SK-N-SH treated with all-trans-retinoic acid at 6 μM for 48 hours (cell line): ENCODE measurements around the gene CDT1.

Experiments used
- ATAC-seq: fragments of 200-7000 bp; cut with Tn5 transposase; 3 replicates; pipeline ENCODE4 v1.9.1; 2020; ENCODE audit warnings: mild to moderate bottlenecking, moderate library complexity
- BACH2 ChIP-seq: fragments of 250-450 bp; sonication (Bioruptor Pico); IDR thresholded peaks from 2 replicates; pipeline ENCODE4 v1.9.0; 2021; ENCODE audit warnings: mild to moderate bottlenecking, borderline replicate concordance
- CSDC2 ChIP-seq: fragments of 250-450 bp; sonication (Bioruptor Pico); IDR thresholded peaks from 2 replicates; pipeline ENCODE4 v1.5.0; 2020; ENCODE audit warnings: mild to moderate bottlenecking, moderate library complexity
- ESRRG ChIP-seq: fragments of 250-450 bp; sonication (Bioruptor Pico); IDR thresholded peaks from 2 replicates; pipeline ENCODE4 v1.6.1; 2021; ENCODE audit warnings: mild to moderate bottlenecking
- OSR1 ChIP-seq: fragments of 250-450 bp; sonication (Bioruptor Pico); IDR thresholded peaks from 2 replicates; pipeline ENCODE4 v1.8.0; 2022; ENCODE audit warnings: moderate library complexity, mild to moderate bottlenecking, inconsistent platforms
- PPARA ChIP-seq: fragments of 250-450 bp; sonication (Bioruptor Pico); IDR thresholded peaks from 2 replicates; pipeline ENCODE4 v1.5.0; 2020; ENCODE audit warnings: mild to moderate bottlenecking, borderline replicate concordance
- RARB ChIP-seq: fragments of 250-450 bp; sonication (Bioruptor Pico); IDR thresholded peaks from 2 replicates; pipeline ENCODE4 v1.8.0; 2021; ENCODE audit warnings: mild to moderate bottlenecking, moderate library complexity
- SNAI2 ChIP-seq: fragments of 250-450 bp; sonication (Bioruptor Pico); IDR thresholded peaks from 2 replicates; pipeline ENCODE4 v1.5.0; 2020; ENCODE audit warnings: mild to moderate bottlenecking, moderate library complexity
- TCF4 ChIP-seq: fragments of 250-450 bp; sonication (Bioruptor Pico); IDR thresholded peaks from 2 replicates; pipeline ENCODE4 v1.8.0; 2021; ENCODE audit warnings: mild to moderate bottlenecking, moderate library complexity, borderline replicate concordance
- TOX ChIP-seq: fragments of 250-450 bp; sonication (Bioruptor Pico); IDR thresholded peaks from 2 replicates; pipeline ENCODE4 v1.8.0; 2021; ENCODE audit warnings: mild to moderate bottlenecking, moderate library complexity, borderline replicate concordance
- ZC3H10 ChIP-seq: fragments of 250-450 bp; sonication (Bioruptor Pico); IDR thresholded peaks from 2 replicates; pipeline ENCODE4 v1.5.1; 2021; ENCODE audit warnings: mild to moderate bottlenecking, moderate library complexity
- ZFP3 ChIP-seq: fragments of 250-450 bp; sonication (Bioruptor Pico); IDR thresholded peaks from 2 replicates; pipeline ENCODE4 v1.5.0; 2020; ENCODE audit warnings: mild to moderate bottlenecking, moderate library complexity
- ZFP30 ChIP-seq: fragments of 450-650 bp; formaldehyde crosslinking; IDR thresholded peaks from 2 replicates; pipeline ENCODE4 v1.5.0; 2022; ENCODE audit warnings: mild to moderate bottlenecking, moderate library complexity
- ZNF70 ChIP-seq: fragments of 450-650 bp; formaldehyde crosslinking; IDR thresholded peaks from 2 replicates; pipeline ENCODE4 v1.5.0; 2020; ENCODE audit warnings: mild to moderate bottlenecking, moderate library complexity
- ZNF8 ChIP-seq: fragments of 450-650 bp; formaldehyde crosslinking; IDR thresholded peaks from 2 replicates; pipeline ENCODE4 v1.5.0; 2020; ENCODE audit warnings: mild to moderate bottlenecking, moderate library complexity
- TF ChIP-seq, protein P1 (sequence below): fragments of 250-450 bp; sonication (Bioruptor Pico); IDR thresholded peaks from 2 replicates; pipeline ENCODE4 v1.5.1; 2021; ENCODE audit warnings: mild to moderate bottlenecking, moderate library complexity
- TF ChIP-seq, protein P2 (sequence below): fragments of 250-450 bp; sonication (Bioruptor Pico); IDR thresholded peaks from 2 replicates; pipeline ENCODE4 v1.5.1; 2020; ENCODE audit warnings: low read depth, mild to moderate bottlenecking, moderate library complexity
- TF ChIP-seq, protein P3 (sequence below): fragments of 250-450 bp; sonication (Bioruptor Pico); IDR thresholded peaks from 2 replicates; pipeline ENCODE4 v1.8.0; 2021; ENCODE audit warnings: low read depth, mild to moderate bottlenecking, moderate library complexity, borderline replicate concordance
- TF ChIP-seq, protein P4 (sequence below): fragments of 250-450 bp; sonication (Bioruptor Pico); IDR thresholded peaks from 2 replicates; pipeline ENCODE4 v1.5.0; 2020; ENCODE audit warnings: mild to moderate bottlenecking, moderate library complexity
- TF ChIP-seq, protein P5 (sequence below): fragments of 250-450 bp; sonication (Bioruptor Pico); IDR thresholded peaks from 2 replicates; pipeline ENCODE4 v1.8.0; 2020; ENCODE audit warnings: mild to moderate bottlenecking, moderate library complexity, borderline replicate concordance

CDT1 gene

DNA sequence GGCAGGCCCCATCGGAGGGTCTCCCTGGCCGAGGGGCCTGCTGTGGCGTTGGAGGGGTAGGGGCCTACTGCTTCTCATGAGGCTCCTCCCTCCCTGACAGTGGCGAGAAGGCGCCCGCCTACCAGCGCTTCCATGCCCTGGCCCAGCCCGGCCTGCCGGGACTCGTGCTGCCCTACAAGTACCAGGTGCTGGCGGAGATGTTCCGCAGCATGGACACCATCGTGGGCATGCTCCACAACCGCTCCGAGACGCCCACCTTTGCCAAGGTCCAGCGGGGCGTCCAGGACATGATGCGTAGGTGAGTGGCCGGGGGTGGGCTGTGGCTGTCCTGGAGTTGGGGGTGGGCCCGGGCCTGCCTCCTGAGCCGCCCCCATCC lies 1.7 kb downstream of the CDT1 start (continued):
- TF ChIP-seq, protein P1, sequence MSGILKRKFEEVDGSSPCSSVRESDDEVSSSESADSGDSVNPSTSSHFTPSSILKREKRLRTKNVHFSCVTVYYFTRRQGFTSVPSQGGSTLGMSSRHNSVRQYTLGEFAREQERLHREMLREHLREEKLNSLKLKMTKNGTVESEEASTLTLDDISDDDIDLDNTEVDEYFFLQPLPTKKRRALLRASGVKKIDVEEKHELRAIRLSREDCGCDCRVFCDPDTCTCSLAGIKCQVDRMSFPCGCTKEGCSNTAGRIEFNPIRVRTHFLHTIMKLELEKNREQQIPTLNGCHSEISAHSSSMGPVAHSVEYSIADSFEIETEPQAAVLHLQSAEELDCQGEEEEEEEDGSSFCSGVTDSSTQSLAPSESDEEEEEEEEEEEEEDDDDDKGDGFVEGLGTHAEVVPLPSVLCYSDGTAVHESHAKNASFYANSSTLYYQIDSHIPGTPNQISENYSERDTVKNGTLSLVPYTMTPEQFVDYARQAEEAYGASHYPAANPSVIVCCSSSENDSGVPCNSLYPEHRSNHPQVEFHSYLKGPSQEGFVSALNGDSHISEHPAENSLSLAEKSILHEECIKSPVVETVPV (CRISPR knock-in tag): no peak

DNA sequence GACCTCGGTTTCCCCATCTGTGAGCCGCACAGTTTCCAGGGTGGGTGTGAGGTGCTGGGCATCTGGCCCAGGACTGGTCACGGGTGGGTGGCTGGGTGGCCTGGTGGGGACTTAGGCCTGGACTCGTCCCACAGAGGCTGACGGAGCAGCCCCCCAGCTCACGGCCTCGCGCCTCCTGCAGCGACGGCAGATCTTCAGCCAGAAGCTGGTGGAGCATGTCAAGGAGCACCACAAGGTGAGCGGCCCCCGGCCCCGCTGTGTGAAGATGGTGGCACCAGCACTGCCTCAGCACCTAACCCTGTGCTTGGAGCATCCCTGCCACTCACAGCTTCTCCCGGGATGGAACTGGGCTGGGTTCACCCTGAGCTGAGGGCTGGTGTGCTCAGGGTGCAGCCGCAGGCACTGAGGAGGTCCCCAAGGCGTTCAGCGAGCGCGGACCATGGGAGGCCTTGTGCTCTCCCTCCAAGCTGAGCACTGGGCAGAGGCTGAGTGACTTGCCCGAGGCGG lies 2.4 kb downstream of the CDT1 start:
- TF ChIP-seq, protein P2, sequence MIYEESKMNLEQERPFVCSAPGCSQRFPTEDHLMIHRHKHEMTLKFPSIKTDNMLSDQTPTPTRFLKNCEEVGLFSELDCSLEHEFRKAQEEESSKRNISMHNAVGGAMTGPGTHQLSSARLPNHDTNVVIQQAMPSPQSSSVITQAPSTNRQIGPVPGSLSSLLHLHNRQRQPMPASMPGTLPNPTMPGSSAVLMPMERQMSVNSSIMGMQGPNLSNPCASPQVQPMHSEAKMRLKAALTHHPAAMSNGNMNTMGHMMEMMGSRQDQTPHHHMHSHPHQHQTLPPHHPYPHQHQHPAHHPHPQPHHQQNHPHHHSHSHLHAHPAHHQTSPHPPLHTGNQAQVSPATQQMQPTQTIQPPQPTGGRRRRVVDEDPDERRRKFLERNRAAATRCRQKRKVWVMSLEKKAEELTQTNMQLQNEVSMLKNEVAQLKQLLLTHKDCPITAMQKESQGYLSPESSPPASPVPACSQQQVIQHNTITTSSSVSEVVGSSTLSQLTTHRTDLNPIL (CRISPR knock-in tag): no peak
- TF ChIP-seq TCF4: no peak
- TF ChIP-seq, protein P3, sequence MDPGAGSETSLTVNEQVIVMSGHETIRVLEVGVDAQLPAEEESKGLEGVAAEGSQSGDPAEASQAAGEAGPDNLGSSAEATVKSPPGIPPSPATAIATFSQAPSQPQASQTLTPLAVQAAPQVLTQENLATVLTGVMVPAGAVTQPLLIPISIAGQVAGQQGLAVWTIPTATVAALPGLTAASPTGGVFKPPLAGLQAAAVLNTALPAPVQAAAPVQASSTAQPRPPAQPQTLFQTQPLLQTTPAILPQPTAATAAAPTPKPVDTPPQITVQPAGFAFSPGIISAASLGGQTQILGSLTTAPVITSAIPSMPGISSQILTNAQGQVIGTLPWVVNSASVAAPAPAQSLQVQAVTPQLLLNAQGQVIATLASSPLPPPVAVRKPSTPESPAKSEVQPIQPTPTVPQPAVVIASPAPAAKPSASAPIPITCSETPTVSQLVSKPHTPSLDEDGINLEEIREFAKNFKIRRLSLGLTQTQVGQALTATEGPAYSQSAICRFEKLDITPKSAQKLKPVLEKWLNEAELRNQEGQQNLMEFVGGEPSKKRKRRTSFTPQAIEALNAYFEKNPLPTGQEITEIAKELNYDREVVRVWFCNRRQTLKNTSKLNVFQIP (CRISPR knock-in tag): no peak
- TF ChIP-seq, all 23 proteins: peak for 0
- no peak for ATAC-seq

DNA sequence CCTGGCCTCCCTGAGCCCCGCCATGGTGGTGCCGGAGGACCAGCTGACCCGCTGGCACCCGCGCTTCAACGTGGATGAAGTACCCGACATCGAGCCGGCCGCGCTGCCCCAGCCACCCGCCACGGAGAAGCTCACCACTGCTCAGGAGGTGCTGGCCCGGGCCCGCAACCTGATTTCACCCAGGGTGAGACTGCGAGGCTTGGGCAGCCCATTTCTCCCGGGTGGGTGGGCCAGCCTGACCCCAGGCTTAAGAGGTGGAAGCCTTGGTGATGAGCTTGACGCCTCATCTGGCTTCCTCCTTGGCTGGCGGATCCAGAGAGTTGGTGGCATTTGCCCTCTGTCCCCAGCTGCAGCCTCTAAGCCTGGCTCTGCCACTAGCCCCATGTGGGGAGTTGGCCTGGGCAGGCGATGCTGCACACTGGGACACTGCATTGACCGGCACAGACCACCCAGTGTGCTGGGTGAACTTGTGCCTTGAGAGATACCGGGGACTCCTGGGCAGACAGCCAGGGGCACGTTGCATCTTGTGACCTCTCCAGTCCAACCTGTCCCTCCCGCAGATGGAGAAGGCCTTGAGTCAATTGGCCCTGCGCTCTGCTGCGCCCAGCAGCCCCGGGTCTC lies 3.0 kb downstream of the CDT1 start:
- TF ChIP-seq PPARA: no peak
- no peak for TF ChIP-seq TCF4
- no peak for TF ChIP-seq RARB
- no peak for TF ChIP-seq ZNF8 (CRISPR knock-in tag)
- no peak for TF ChIP-seq OSR1 (CRISPR knock-in tag)
- TF ChIP-seq, protein P4, sequence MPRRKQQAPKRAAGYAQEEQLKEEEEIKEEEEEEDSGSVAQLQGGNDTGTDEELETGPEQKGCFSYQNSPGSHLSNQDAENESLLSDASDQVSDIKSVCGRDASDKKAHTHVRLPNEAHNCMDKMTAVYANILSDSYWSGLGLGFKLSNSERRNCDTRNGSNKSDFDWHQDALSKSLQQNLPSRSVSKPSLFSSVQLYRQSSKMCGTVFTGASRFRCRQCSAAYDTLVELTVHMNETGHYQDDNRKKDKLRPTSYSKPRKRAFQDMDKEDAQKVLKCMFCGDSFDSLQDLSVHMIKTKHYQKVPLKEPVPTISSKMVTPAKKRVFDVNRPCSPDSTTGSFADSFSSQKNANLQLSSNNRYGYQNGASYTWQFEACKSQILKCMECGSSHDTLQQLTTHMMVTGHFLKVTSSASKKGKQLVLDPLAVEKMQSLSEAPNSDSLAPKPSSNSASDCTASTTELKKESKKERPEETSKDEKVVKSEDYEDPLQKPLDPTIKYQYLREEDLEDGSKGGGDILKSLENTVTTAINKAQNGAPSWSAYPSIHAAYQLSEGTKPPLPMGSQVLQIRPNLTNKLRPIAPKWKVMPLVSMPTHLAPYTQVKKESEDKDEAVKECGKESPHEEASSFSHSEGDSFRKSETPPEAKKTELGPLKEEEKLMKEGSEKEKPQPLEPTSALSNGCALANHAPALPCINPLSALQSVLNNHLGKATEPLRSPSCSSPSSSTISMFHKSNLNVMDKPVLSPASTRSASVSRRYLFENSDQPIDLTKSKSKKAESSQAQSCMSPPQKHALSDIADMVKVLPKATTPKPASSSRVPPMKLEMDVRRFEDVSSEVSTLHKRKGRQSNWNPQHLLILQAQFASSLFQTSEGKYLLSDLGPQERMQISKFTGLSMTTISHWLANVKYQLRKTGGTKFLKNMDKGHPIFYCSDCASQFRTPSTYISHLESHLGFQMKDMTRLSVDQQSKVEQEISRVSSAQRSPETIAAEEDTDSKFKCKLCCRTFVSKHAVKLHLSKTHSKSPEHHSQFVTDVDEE (CRISPR knock-in tag): no peak
- TF ChIP-seq ESRRG (CRISPR knock-in tag): no peak
- no peak for TF ChIP-seq ZFP3 (CRISPR knock-in tag)
- no peak for TF ChIP-seq BACH2 (CRISPR knock-in tag)
- TF ChIP-seq ZFP30 (CRISPR knock-in tag): no peak
- TF ChIP-seq, protein P3 (CRISPR knock-in tag): no peak
- TF ChIP-seq CSDC2 (CRISPR knock-in tag): no peak
- no peak for TF ChIP-seq ZC3H10
- no peak for ATAC-seq

DNA sequence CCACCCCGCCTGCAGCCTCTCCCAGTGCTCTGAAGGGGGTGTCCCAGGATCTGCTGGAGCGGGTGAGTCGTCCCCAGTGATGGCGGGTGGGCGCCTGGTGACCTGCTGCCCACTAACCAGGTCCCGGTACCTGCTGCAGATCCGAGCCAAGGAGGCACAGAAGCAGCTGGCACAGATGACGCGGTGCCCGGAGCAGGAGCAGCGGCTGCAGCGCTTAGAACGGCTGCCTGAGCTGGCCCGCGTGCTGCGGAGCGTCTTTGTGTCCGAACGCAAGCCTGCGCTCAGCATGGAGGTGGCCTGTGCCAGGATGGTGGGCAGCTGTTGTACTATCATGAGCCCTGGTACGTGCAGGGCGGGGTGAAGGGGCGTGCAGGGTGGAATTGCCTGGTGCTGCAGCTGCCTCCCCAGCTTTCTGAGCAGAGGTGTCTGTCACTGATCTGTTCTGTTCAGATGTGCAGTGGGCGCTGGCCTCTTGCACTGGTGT lies 3.6 kb downstream of the CDT1 start:
- no peak for TF ChIP-seq ZC3H10
- no peak for TF ChIP-seq RARB
- TF ChIP-seq, all 23 proteins: peak for 0
- no peak for ATAC-seq

DNA sequence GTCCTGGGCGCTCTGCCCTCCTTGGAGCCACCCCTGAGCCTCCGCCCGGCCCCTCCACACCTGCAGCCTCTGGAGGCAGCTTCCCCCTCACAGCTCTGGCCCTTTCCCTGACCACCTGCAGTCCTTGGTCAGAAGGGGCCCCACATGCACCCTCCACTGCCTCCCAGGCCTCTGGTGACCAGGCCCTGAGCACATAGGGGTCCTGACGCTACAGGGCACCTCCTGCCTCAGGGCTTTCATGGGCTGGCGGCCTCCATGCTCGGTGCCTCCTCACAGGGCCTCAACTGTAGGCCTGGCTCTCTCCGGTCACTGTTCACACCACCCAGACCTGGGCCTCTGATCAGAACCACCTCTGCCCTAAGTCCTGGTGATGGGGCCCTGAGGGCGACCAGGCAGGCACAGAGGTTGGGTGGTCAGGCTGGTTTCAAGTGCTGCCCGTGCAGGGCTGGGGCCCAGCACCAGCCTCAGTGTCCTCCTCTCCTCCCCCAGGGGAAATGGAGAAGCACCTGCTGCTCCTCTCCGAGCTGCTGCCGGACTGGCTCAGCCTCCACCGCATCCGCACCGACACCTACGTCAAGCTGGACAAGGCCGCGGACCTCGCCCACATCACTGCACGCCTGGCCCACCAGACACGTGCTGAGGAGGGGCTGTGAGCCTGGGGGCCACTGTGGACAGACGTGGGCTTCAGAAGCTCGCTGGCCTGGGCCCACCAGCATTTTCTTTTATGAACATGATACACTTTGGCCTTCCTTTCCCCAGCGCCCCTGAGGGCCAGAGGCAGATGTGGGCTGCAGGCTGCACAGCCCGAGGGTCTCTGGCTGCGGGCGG lies 4.3 kb downstream of the CDT1 start:
- no peak for ATAC-seq
- TF ChIP-seq TCF4: no peak
- TF ChIP-seq SNAI2 (CRISPR knock-in tag): no peak
- TF ChIP-seq, protein P5, sequence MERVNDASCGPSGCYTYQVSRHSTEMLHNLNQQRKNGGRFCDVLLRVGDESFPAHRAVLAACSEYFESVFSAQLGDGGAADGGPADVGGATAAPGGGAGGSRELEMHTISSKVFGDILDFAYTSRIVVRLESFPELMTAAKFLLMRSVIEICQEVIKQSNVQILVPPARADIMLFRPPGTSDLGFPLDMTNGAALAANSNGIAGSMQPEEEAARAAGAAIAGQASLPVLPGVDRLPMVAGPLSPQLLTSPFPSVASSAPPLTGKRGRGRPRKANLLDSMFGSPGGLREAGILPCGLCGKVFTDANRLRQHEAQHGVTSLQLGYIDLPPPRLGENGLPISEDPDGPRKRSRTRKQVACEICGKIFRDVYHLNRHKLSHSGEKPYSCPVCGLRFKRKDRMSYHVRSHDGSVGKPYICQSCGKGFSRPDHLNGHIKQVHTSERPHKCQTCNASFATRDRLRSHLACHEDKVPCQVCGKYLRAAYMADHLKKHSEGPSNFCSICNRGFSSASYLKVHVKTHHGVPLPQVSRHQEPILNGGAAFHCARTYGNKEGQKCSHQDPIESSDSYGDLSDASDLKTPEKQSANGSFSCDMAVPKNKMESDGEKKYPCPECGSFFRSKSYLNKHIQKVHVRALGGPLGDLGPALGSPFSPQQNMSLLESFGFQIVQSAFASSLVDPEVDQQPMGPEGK (CRISPR knock-in tag): no peak
- no peak for TF ChIP-seq BACH2 (CRISPR knock-in tag)
- no peak for TF ChIP-seq RARB
- TF ChIP-seq, protein P4 (CRISPR knock-in tag): no peak
- TF ChIP-seq TOX: no peak
- no peak for TF ChIP-seq ZNF70 (CRISPR knock-in tag)
